Testis (tissue), 3 donors: ENCODE measurements around the gene LRP10. TPM values are rescaled to one million over a fixed set of nuclear protein-coding genes. Genes with fewer than 3 reads are reported as not detected.

Experiments used
- DNase-seq: peaks from one replicate; pipeline ENCODE4 v3.0.0-alpha.2; 2019
- H3K27ac ChIP-seq, 2 donors: fragments of 200-600 bp; sonication (generic); one replicate each; pipeline ENCODE4 v1.5.1; 2019
- H3K27me3 ChIP-seq: fragments of 200-600 bp; sonication (generic); one replicate; pipeline ENCODE4 v1.5.1; 2019
- H3K36me3 ChIP-seq: fragments of 200-600 bp; sonication (generic); one replicate; pipeline ENCODE4 v1.5.1; 2017; ENCODE audit warnings: low read depth; ENCODE audit errors: missing control alignments
- H3K4me1 ChIP-seq: fragments of 200-600 bp; sonication (generic); one replicate; pipeline ENCODE4 v1.5.1; 2019
- H3K4me3 ChIP-seq, 2 donors: fragments of 200-600 bp; sonication (generic); one replicate each; pipeline ENCODE4 v1.5.1; 2017 to 2019
- H3K9me3 ChIP-seq: fragments of 200-600 bp; sonication (generic); one replicate; pipeline ENCODE4 v1.5.1; 2017
- POLR2A ChIP-seq: fragments of 450-650 bp; IDR thresholded peaks from one replicate; pipeline ENCODE4 v1.6.1; 2017; ENCODE audit warnings: antibody characterized with exemption, mild to moderate bottlenecking, moderate library complexity
- WGBS, 2 donors: methylation state at CpG; one replicate each; pipeline ENCODE4 v1.1.5; 2018; 5-methylcytosine and 5-hydroxymethylcytosine counted together
- intact Hi-C: fragments of 100-400 bp; cut with DNase I; formaldehyde crosslinking; loops from one replicate; pipeline ENCODE4 v1.15.1; 2023; ENCODE audit warnings: low total_unique reads
- polyA plus RNA-seq: library from polyadenylated mRNA; stranded (reverse); fragments of 350-450 nt; fragmentation: Illumina TruSeq; extraction: RNeasy Lipid Tissue Mini Kit (QIAGEN cat#74804); gene quantifications from one replicate; pipeline ENCODE4 v1.2.3, GENCODE V29; 2014; ENCODE audit warnings: low read depth, low replicate concordance; ENCODE audit not compliant: insufficient read depth
- total RNA-seq, 2 donors: library from RNA; depleted of rRNA; stranded (reverse); fragments of >200 nt; gene quantifications; one replicate each; pipeline ENCODE4 v1.2.3, GENCODE V29; 2016
- TF ChIP-seq, protein P1 (sequence below), 3 experiments: fragments of 450-650 bp in 2 of 3; fragments of 200-600 bp in 1 of 3; sonication (generic) in 1 of 3; IDR thresholded peaks; one replicate each; pipeline ENCODE4 v1.5.1; 2016 to 2019; ENCODE audit warnings: antibody characterized with exemption in 3 of 3, mild to moderate bottlenecking in 2 of 3, moderate library complexity in 1 of 3

Gene LRP10
- total and polyA plus RNA-seq, 3 donors from 2014 or later, result 41.3 to 67.7 (median 58.2) TPM

DNA sequence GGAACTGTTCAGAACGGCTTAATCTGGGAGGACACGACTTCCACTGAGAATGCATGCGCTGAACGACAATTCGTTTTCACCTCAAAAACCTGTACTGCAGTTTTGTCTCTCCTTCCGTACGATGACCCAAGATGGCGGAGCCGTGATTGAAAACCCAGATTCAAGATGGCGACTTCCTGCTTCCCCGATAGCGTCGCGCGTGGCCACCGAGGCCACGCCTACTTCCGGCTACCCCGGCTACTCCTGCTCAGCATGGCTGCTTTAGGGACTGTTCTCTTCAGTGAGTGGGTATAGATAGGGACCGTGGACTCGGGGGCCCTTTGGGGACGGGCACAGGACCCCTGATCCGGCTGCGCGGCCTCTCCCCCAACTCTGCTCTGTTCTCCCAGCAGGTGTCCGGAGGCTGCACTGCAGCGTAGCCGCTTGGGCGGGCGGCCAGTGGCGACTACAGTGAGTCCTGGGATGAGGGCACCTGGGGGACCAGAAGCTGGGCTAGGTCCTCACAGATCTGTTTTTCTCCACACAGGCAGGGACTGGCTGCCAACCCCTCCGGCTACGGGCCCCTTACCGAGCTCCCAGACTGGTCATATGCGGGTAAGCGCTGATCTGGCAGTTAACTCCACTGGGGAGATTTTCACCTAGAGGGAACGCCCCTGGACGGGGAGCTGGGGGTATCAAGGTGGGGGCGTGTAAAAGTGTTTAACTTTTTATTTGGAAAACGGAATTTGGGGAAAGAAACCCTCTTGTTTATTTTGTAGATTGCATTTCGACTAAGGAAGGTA, 41.7 kb upstream of the LRP10 start, which contains the start of gene MRPL52:
MRPL52 (plus strand) TSS at position 227 of the 782 bp plus-strand sequence; CDS start at position 253, 26 bp downstream.
- WGBS, 2 donors, result 0 to 1% methylated on average over 24 to 38 of the region's 41 CpGs
- peaks cover 6% of the 10 kb centered on the region for H3K4me1 ChIP-seq
- H3K27ac ChIP-seq, result peak within 1 kb of the TSS; percentile 35 to 55
- no peaks in the 10 kb centered on the region for H3K9me3 ChIP-seq
- peak within 1 kb of the TSS; percentile 60 to 74 for H3K4me3 ChIP-seq
- H3K36me3 ChIP-seq, result no peaks in the 10 kb centered on the region
- peak; percentile 95 for DNase-seq
- intact Hi-C loops, result no loop called here
- TF ChIP-seq, protein P1, sequence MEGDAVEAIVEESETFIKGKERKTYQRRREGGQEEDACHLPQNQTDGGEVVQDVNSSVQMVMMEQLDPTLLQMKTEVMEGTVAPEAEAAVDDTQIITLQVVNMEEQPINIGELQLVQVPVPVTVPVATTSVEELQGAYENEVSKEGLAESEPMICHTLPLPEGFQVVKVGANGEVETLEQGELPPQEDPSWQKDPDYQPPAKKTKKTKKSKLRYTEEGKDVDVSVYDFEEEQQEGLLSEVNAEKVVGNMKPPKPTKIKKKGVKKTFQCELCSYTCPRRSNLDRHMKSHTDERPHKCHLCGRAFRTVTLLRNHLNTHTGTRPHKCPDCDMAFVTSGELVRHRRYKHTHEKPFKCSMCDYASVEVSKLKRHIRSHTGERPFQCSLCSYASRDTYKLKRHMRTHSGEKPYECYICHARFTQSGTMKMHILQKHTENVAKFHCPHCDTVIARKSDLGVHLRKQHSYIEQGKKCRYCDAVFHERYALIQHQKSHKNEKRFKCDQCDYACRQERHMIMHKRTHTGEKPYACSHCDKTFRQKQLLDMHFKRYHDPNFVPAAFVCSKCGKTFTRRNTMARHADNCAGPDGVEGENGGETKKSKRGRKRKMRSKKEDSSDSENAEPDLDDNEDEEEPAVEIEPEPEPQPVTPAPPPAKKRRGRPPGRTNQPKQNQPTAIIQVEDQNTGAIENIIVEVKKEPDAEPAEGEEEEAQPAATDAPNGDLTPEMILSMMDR (IDR thresholded peaks at IDR 0.05), result no peak
- no peak for TF ChIP-seq POLR2A
- H3K27me3 ChIP-seq, result no peaks in the 10 kb centered on the region

DNA sequence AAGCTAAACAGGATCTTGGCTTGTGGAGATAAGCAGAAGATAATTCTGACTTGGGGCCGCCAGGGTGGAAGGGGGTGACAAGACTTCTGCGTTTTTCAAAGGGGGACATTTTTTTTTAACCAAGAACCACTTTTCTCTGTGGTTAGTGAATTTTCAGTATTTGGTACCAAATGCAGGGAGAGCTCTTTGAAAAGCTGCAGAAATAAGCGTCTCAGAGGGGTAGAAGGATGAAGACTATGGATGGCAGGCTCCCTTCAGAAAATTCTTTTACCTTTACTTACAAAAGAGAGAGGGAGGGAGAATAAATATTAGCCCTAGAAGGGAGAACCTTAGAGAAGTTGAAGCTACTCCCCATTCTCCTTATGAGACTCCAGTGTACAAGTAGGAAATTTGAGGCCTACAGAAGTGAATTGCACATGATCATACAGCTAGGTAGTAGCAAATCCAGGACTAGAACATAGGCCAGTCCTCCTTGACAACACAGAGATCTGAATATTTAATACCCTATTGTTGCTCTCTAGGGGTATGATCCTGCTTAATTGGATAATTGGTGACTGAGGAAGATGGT, 41.0 kb upstream of the LRP10 start:
- H3K27ac ChIP-seq, result no peak overlapping the region

DNA sequence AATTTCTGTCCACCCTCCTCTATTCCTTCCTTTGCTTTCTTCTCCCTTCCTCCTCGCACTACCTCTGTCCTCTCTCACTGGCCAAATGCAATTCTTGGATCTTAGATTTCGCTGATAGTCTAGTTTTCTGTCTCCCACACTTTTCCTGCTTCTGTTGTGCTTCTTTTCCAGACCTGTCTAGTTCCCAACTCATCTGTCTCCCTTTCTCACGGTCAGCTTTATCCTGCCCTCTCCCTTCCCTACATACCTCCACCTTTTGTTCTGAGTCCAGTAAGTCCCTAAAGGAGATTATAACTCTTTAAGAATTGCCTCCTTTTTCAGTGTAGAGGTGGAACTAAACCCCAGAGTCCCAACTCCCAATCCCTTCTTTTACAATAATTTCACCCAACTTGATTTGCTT, 36.0 kb upstream of the LRP10 start:
- H3K36me3 ChIP-seq, result no peaks in the 10 kb centered on the region
- no peak for DNase-seq
- no peaks in the 10 kb centered on the region for H3K9me3 ChIP-seq
- TF ChIP-seq, protein P1 (IDR thresholded peaks at IDR 0.05), result no peak
- TF ChIP-seq POLR2A, result no peak
- intact Hi-C loops, result no loop called here
- WGBS, 2 donors, result 79 to 84% methylated on average over 3 of the region's 3 CpGs
- no peaks in the 10 kb centered on the region for H3K27me3 ChIP-seq
- no peak overlapping the region for H3K27ac ChIP-seq
- peaks cover 9% of the 10 kb centered on the region for H3K4me1 ChIP-seq
- H3K4me3 ChIP-seq, result no peak overlapping the region

More for the DNA sequence above, 41.0 kb upstream of the LRP10 start:
- WGBS, 2 donors, result 18 to 19% methylated on average over 3 of the region's 3 CpGs
- Histone ChIP-seq H3K4me1 (peaks cover 6% of the 10 kb centered on the region), H3K9me3 (no peaks in the 10 kb centered on the region), H3K4me3 (peak overlapping the region in 1 of 2 donors; percentile 74), H3K27me3 (no peaks in the 10 kb centered on the region), H3K36me3 (no peaks in the 10 kb centered on the region)
- no peak for DNase-seq
- TF ChIP-seq, protein P1 (IDR thresholded peaks at IDR 0.05), result no peak
- no peak for TF ChIP-seq POLR2A
- intact Hi-C loops, result no loop called here

DNA sequence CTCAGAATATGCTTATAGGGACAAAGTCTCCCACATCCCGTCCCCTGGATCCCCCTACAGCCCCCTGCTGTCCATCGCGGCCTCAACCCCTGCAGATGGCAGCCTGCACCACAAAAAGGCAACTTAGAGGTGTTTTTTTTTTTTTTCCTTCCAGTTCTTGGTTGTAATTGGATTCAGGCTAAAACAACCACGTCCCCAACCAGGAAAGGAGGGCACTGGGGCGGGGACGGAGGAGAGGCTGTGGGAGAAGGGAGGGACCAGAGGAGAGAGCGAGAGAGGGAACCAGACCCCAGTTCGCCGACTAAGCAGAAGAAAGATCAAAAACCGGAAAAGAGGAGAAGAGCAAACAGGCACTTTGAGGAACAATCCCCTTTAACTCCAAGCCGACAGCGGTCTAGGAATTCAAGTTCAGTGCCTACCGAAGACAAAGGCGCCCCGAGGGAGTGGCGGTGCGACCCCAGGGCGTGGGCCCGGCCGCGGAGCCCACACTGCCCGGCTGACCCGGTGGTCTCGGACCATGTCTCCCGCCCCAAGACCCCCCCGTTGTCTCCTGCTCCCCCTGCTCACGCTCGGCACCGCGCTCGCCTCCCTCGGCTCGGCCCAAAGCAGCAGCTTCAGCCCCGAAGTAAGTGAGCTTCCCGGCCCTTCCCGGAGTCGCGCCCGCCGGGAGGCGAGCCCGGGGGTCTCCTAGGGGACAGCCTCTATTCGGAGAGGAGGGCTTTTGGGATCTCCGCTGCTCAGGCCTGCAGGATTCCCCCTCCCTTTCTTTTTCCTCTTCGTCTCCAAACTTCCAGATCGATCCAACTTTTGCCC, 35.0 kb upstream of the LRP10 start, which contains the start of gene MMP14:
MMP14 (plus strand) TSS at position 285 of the 813 bp plus-strand sequence; CDS start at position 518, 233 bp downstream.
- intact Hi-C loops, result no loop called here
- WGBS, 2 donors, result 0 to 2% methylated on average over 45 of the region's 46 CpGs

More for the DNA sequence above, 35.0 kb upstream of the LRP10 start, which contains the start of gene MMP14:
- TF ChIP-seq, protein P1 (IDR thresholded peaks at IDR 0.05), result peak; percentile 13 to 36 (median 22)
- TF ChIP-seq POLR2A, result peak; percentile 28
- peak; percentile 79 for DNase-seq
- no peaks in the 10 kb centered on the region for H3K9me3 ChIP-seq
- no peaks in the 10 kb centered on the region for H3K27me3 ChIP-seq
- H3K36me3 ChIP-seq, result no peaks in the 10 kb centered on the region
- peak within 1 kb of the TSS; percentile 69 to 92 for H3K4me3 ChIP-seq
- H3K4me1 ChIP-seq, result peaks cover 7% of the 10 kb centered on the region
- peak within 1 kb of the TSS; percentile 95 for H3K27ac ChIP-seq
